Stimulated activated CD8-positive, alpha-beta memory T cell treated with anti-CD3 and anti-CD28 coated beads, Interleukin-4, amount 100 ng/mL, for 24 hours (primary cell): ENCODE measurements around the gene MAVS.
"Not testable (repeated sequence)": the region's sequence is repeated elsewhere in the genome, so short reads cannot be mapped to it uniquely, and the experiment has no call there.

ENCODE experiments used
- DNase-seq: peaks from one replicate; pipeline ENCODE4 v3.0.0-alpha.2; 2020; ENCODE audit warnings: low read depth

MAVS gene

GRCh38 chr20:3815703-3816315, 30.8 kb upstream of the MAVS start:
- DNase-seq, result no peak

DNA sequence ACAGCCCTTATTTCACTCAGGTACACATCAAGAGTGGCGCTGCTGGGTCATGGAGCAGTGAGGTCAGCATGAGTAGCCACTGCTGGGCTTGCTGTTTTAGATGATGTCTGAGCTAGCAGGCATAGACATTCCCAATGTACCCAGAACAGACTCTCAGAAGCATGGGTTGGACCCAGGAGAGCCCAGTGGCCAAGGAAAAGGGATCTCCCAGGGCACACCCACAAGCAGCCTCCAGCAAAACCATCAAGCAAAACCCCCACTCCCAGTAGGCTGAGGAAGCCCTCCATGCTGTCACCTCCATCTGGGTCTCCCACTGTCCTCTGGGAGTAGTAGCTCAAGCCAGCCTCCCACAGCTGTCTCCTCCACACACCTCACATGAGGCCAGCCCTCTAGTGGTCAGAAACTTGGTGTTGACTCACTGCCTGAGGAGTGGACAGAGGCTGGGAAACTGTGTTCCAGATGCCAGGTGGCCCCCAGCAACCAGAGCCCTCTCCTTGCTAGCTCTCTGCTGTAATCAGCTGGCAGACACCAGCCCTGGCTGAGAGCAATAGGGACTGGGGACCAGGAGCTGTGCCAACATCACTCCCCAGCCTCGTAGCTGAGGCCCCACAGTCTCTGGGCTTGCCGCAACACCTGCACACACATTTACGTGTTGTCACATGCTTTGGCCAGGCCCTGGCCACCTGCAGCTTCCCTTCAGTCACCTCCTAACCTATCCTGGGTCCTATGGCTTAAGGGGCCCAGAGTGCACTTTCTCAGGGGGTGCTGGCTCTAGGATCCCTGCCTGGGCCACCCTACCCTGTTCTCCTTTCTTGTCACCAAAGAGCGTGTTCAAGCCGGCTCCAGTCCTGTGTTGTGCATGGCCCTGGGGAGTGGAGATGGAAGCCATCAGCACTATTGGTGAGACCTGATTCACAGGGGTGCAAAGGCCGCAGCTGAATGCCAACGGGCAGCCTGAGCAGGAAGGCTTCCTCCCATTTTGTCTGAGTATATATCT, 28.2 kb upstream of the MAVS start:
- DNase-seq, result no peak

DNA sequence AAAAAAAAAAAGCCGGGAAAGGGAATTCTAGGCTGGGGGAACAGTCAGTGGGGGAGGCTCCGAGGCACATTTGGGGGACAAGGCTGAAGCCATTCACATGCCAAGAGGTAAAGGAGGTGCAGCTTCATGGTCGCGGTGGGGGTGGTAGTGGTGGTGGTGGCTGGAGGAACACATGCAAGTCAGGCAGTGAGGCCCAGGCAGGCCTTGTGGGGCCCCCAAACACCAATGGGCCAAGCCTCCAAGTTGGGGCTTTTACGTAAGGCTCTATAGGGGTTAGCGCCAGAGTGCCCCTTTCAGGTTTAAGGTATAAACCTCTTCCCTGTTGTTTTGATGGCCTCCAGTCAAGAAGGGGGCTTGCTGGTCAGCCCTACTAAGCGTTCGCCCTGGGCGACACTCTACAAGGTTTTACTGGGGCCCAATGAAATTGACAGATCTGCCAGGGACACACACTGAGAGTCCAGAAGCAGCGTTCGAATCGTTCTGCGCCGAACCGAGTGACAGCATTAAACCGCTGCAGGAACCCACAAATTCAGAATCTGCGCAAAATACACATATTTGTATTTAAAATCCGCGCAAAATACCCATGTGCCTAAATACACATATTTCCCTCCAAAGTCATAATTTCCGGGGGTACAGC, 27.1 kb upstream of the MAVS start:
- DNase-seq, result no peak

DNA sequence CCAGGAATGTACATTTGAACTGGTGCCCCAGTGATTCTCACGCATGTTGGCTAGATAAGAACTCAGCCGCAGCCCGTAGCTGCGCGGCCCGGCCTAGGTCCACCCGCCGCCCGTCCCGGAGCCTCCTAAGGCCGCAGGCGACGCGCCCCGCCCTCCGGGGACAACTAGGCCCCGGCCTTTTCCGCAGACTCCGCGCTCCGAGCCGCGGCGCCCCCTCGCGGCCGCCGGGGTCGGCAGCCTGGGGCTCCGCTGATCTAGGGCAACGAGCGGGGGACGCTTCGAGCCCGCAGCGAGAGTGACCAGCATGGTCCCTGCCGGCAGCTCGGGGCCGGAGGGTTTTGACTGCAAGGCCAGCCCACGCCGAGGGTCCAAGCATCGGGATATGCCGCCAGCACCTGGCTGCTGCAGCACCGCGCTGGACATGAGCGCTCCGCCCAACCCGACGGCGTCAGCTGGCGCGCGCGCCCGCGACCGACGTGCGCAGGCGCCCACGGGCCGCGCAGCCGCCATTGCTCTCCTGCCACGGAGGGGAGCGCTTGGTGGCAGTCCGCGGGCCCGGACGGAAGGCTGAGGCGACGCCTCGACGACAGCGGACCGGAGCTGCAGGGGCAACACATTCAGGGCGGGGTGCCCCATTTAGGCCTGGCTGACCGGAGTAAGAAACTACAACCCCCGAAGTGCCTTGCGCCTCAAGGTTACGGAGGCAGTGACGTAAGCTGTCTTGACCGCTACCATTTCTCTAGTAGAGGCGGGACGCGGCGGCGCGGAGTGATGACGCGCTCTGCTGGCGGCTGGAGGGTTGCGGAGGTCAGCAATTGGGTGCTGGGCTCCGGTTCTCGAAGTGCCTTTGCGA, 26.4 kb upstream of the MAVS start, which contains the start of gene AP5S1:
Gene AP5S1, plus strand, starts transcription at position 500 of the 853 bp plus-strand sequence. CDS start 1,571 bp downstream, outside the sequence.
- DNase-seq, result peak; percentile 90

GRCh38 chr20:3820901-3821727, 25.5 kb upstream of the MAVS start:
- DNase-seq, result no peak

- no peak for DNase-seq
These were observed 24.6 kb upstream of the MAVS start for GRCh38 chr20:3821996-3822395.

- DNase-seq, result no peak
These were observed 22.8 kb upstream of the MAVS start for GRCh38 chr20:3823881-3824280.

- DNase-seq, result no peak
These were observed 21.1 kb upstream of the MAVS start for GRCh38 chr20:3825526-3825925.

GRCh38 chr20:3826420-3826819, 20.2 kb upstream of the MAVS start:
- no peak for DNase-seq

DNA sequence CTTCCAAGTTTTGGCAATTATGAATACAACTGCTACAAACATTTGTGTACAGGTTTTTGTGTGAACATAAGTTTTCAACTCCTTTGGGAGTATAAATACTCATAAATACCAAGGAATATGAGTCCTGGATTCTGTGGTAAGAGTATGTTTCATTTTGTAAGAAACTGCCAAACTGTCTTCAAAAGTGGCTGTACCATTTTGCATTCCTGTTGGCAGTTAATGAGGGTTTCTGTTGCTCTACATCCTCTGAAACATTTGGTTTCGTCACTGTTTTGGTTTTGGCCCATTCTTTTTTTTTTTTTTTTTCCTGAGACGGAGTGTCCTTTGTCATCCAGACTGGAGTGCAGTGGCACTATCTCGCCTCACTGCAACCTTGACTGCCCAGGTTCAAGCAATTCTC, 17.8 kb upstream of the MAVS start:
- DNase-seq, result no peak

DNA sequence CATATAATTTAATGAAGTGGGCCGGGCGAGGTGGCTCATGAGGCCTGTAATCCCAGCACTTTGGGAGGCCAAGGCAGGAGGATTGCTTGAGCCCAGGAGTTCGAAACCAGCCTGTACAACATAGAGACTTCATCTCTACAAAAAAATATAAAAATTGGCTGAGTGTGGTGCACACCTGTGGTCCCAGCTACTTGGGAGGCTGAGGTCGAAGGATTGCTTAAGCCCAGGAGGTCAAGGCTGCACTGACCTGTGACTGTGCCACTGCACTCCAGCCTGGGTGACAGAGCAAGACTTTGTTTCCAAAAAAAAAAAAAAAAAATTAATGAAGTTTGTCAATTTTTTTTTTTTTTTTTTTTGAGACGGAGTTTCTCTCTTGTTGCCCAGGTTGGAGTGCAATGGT, 16.7 kb upstream of the MAVS start:
- not testable (repeated sequence) for DNase-seq

DNA sequence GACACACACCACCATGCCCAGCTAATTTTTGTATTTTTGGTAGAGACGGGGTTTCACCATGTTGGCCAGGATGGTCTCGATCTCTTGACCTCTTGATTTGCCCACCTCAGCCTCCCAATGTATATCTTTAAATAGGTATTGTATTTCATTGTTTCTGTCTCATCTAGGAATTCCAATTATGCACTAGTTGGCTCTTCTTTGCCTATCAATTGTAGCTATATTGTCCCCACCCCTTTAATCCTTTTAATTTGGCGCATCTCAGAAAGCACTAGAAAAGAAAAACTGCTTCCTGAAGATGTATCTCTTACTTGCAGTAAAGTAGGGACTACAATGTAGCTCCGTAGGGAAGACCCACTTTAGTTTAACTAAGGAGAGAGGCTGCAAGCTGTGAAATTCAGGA, 10.5 kb upstream of the MAVS start:
- DNase-seq, result no peak

DNA sequence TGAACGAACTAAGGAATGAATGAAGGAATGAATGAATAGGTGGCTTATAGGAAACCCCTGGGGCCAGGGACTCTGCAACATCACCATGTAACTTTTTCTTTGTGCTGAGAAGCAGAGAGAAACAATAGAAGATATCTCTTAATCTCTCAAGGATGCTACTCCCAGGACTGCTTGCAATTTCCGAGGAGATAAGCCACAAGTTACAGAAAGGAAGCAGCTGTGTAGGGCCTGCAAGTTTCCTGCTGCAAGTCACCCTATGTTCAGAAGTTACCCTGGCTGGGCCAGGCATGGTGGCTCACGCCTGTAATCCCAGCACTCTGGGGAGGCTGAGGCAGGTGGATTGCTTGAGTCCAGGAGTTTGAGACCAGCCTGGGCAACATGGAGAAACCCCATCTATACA, 7.3 kb upstream of the MAVS start:
- DNase-seq, result no peak

GRCh38 chr20:3840201-3840600, 6.4 kb upstream of the MAVS start:
- DNase-seq, result not testable (repeated sequence)

DNA sequence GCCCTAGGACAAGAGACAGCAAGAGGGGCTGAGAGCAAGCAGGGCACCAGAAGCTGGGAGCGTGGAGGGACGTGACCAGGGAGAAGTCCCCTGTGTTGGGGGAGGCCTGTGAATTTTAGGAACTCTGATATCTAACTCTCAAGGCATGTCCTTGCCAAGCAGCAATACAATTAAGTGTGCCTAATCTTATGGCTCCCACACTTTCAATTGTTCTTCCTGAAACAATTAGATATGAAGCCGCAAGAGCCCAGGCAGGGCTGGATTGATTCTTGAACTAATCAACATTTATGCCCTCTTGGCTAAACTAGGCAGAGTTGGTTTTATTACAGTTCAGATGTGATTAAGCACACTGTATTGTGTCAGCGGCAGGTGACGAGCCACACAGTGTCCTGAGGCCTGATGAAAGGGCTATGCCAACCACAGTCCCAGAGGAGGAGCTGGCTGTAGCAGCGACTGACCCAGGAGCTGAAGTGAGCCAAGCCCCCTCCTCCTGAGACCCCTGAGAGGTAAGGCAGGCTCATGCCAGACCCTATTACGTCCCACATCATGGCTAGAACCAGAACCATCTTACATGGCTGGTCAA, 4.2 kb upstream of the MAVS start:
- DNase-seq, result no peak

GRCh38 chr20:3843490-3843889, 3.1 kb upstream of the MAVS start:
- DNase-seq, result no peak

GRCh38 chr20:3843990-3844619, 2.5 kb upstream of the MAVS start:
- not testable (repeated sequence) for DNase-seq

- no peak for DNase-seq
These were observed 275 bp upstream of the MAVS start for GRCh38 chr20:3846378-3846739.

- no peak for DNase-seq
These were observed 851 bp downstream of the MAVS start for GRCh38 chr20:3847429-3847940.

GRCh38 chr20:3848565-3848964, 1.9 kb downstream of the MAVS start:
- no peak for DNase-seq
